ENCODE measurements around the gene TEK.
"Not testable (repeated sequence)": the region's sequence is repeated elsewhere in the genome, so short reads cannot be mapped to it uniquely, and the experiment has no call there.

The TEK gene

DNA sequence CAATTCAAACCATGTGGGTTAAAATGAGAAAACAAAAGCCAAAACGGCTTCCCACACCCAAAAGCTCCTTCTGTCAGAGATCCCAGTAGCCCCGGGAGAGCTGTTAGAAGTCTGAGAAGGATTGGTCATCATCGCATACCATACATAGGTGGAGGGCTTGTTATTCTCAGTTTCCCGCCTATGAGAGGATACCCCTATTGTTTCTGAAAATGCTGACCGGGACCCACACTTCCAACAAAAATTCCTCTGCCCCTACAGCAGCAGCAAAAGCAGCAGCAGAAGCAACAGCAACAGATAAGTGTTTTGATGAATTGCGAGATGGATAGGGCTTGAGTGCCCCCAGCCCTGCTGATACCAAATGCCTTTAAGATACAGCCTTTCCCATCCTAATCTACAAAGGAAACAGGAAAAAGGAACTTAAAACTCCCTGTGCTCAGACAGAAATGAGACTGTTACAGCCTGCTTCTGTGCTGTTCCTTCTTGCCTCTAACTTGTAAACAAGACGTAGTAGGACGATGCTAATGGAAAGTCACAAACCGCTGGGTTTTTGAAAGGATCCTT, at the start of gene TEK:
TSS of gene TEK (plus strand) at position 245 of the 561 bp plus-strand sequence. CDS start 366 bp downstream, outside the sequence.
- Mint-ChIP-seq H3K27ac (no peak within 1 kb of the TSS), H3K4me3 (no peak within 1 kb of the TSS), H3K9me3 (peaks cover 0 to 2% of the 10 kb centered on the region in 2 donors), H3K4me1 (no peaks in the 10 kb centered on the region), H3K36me3 (no peaks in the 10 kb centered on the region), H3K27me3 (no peaks in the 10 kb centered on the region)
- DNase-seq = no peak
- ATAC-seq (replicated peaks) = no peak

DNA sequence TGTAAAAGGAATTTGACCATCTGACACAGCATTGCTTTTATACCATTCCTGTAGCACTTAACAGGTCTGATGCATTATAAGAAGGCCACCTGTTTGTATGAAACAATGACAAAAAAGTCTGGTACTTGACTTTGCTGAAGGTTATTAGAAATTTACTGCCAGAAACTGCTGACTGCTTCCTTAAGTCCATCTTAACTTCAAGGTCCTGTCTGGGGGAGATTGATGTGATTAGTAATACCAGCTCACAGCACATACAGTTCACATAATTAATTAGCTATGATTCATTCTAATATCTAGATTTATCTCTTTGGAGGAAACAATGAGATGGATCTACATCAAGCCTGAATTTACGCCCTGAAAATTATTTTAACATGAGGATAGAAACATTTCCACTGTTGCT, 49.6 kb upstream of the TEK start:
- H3K27ac Mint-ChIP-seq = no peak overlapping the region
- DNase-seq = no peak
- H3K27me3 Mint-ChIP-seq = no peaks in the 10 kb centered on the region
- H3K36me3 Mint-ChIP-seq = peaks cover 5 to 13% of the 10 kb centered on the region in 2 donors
- H3K9me3 Mint-ChIP-seq = no peaks in the 10 kb centered on the region
- no peak for ATAC-seq (replicated peaks)
- H3K4me1 Mint-ChIP-seq = no peaks in the 10 kb centered on the region
- no peak overlapping the region for H3K4me3 Mint-ChIP-seq

DNA sequence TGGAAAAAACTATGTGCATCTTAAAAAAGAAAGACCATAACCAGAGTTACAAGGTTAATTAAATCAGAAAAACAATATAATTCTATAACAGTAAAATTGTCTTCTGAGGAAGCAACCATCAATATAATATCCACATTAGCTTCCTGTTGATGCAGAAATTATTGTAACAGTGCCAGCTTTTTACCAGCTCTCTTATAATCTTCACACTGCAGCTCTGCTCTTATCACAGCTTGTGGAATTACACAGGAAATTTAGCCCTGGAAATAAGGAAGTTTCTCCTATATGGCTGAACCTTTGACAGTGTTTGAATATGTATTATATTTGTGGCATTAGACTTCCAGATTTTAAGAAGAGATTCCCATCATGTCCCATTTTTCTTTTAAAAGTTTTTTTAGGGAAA, 49.1 kb upstream of the TEK start:
- no peak for DNase-seq
- no peaks in the 10 kb centered on the region for H3K27me3 Mint-ChIP-seq

GRCh38 chr9:27065288-27065687, 43.7 kb upstream of the TEK start:
- DNase-seq (no peak), ATAC-seq (replicated peaks) (no peak)
- Mint-ChIP-seq H3K27me3 (no peaks in the 10 kb centered on the region), H3K4me3 (no peak overlapping the region), H3K9me3 (peaks cover 0 to 2% of the 10 kb centered on the region in 2 donors), H3K27ac (no peak overlapping the region), H3K36me3 (peaks cover 2 to 3% of the 10 kb centered on the region in 2 donors), H3K4me1 (no peaks in the 10 kb centered on the region)

More for the DNA sequence above, 49.1 kb upstream of the TEK start:
- Mint-ChIP-seq H3K9me3 (no peaks in the 10 kb centered on the region), H3K4me3 (no peak overlapping the region), H3K27ac (no peak overlapping the region), H3K36me3 (peaks cover 2 to 13% of the 10 kb centered on the region in 2 donors), H3K4me1 (no peaks in the 10 kb centered on the region)
- ATAC-seq (replicated peaks) = no peak

- no peak for DNase-seq
- Mint-ChIP-seq H3K4me1 (no peaks in the 10 kb centered on the region), H3K4me3 (no peak overlapping the region), H3K36me3 (peaks cover 9 to 12% of the 10 kb centered on the region in 2 donors), H3K9me3 (peaks cover 0 to under 1% of the 10 kb centered on the region in 2 donors), H3K27ac (no peak overlapping the region), H3K27me3 (no peaks in the 10 kb centered on the region)
- ATAC-seq (replicated peaks) = peak in 1 of 2 donors; percentile 16
These were observed 34.9 kb upstream of the TEK start for GRCh38 chr9:27073841-27074728.

DNA sequence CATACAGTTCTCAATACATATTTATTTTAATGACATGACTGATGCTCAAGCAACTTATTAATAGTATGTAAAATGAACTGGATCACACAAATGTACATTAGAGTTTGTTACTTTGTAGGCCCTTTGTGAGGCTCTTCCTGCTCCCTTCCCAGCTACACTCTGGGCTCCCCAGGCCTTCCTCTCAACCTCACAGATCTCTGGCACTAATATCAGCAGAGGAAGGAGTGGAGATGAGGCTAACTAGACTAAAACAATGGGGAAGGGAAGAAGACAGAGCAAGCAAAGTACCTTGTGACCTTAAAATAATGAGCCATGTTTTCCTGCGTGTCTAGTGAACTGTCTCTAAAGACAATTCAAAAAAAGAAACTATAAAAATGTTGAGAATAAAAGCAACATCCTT, 30.3 kb upstream of the TEK start:
- Mint-ChIP-seq H3K36me3 (peaks cover 4 to 5% of the 10 kb centered on the region in 2 donors), H3K4me3 (no peak overlapping the region), H3K27me3 (no peaks in the 10 kb centered on the region), H3K4me1 (no peaks in the 10 kb centered on the region), H3K9me3 (no peaks in the 10 kb centered on the region), H3K27ac (peak overlapping the region; percentile 15)
- DNase-seq (no peak), ATAC-seq (replicated peaks) (no peak)

DNA sequence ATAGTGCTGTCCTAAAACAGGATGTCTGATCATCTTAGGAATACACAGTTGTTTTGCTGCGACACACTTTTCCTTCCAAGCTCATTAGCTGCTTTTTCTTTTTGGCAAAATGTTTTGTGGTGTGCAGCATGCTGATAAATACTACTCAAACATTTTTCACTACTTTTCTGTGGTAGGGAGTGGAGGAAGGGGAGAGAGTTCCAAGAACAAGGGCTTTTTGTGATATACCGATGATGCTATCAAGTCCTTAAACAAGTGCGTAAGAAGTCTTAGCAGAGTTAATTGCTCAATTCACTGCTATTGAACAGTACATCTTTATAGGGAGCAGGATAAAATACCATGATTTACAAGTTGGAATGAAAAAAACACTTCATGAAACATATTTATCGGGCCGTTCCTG, 23.6 kb upstream of the TEK start:
- H3K27me3 Mint-ChIP-seq = no peaks in the 10 kb centered on the region
- no peaks in the 10 kb centered on the region for H3K4me1 Mint-ChIP-seq
- no peaks in the 10 kb centered on the region for H3K9me3 Mint-ChIP-seq
- no peaks in the 10 kb centered on the region for H3K36me3 Mint-ChIP-seq
- DNase-seq = no peak
- H3K4me3 Mint-ChIP-seq = no peak overlapping the region
- ATAC-seq (replicated peaks) = no peak
- H3K27ac Mint-ChIP-seq = no peak overlapping the region

DNA sequence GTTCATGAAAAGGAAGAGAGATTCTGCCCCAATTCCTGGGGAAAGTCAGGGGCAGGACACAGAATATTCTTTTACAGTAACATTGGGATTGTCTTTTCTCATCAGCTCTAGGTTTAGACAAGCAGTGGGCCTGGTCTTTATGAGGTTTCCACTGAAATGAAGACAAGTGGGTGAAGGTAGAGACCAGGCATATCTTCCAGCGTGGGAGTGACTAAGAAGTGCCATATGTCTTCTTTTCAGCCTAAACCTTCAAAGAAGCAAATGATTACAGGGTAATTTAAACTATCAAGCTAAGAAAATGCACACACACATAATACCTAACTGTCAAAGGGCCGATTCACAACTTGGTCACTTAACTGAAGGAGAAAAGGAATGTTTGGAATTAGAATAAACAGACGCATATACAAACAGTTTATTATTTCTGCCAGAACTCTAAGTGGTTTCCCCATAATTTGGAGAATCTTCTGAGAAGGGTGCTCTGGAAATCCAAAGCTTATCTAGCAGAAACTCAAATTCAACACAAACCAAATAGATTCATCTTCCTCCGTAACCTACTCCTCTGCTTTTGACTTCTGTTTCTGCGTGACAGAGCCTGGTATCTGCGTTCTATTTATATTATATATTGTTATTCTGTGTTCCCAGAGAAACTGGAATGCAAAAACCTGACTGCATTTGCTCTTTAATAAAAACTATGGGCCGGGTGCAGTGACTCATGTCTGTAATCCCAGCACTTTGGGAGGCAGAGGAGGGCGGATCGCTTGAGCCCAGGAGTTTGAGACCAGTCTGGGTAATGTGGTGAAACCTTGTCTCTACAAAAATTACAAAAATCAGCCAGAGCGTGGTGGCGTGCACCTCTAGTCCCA, 22.0 kb upstream of the TEK start:
- no peak for ATAC-seq (replicated peaks)
- no peak for DNase-seq
- Mint-ChIP-seq H3K4me3 (no peak overlapping the region), H3K27me3 (no peaks in the 10 kb centered on the region), H3K9me3 (no peaks in the 10 kb centered on the region), H3K36me3 (no peaks in the 10 kb centered on the region), H3K4me1 (no peaks in the 10 kb centered on the region), H3K27ac (no peak overlapping the region)

GRCh38 chr9:27088981-27089380, 20.0 kb upstream of the TEK start:
- Mint-ChIP-seq H3K4me1 (peaks cover 0 to 5% of the 10 kb centered on the region in 2 donors), H3K27me3 (peaks cover 0 to 7% of the 10 kb centered on the region in 2 donors), H3K9me3 (no peaks in the 10 kb centered on the region), H3K27ac (no peak overlapping the region), H3K4me3 (no peak overlapping the region), H3K36me3 (no peaks in the 10 kb centered on the region)
- ATAC-seq (replicated peaks) (no peak), DNase-seq (no peak)

GRCh38 chr9:27089706-27090105, 19.3 kb upstream of the TEK start:
- no peak for ATAC-seq (replicated peaks)
- H3K27ac Mint-ChIP-seq = no peak overlapping the region

DNA sequence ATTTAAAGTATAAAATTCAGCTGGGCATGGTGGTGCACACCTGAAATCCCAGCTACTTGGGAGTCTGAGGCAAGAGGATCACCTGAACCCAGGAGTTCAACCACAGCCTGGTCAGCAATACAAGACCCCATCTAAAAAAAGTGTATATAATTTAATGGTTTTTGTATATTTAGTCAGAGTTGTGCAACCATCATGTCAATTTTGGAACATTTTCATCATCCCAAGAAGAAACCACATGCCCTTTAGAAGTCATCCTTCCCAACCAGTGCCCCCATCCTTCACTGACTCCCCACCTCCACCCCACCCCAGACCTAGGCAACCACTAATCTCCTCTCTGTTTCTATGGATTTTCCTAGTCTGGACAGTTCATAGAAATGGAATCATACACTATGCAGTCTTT, 18.8 kb upstream of the TEK start:
- H3K27ac Mint-ChIP-seq = no peak overlapping the region
- no peaks in the 10 kb centered on the region for H3K9me3 Mint-ChIP-seq
- ATAC-seq (replicated peaks) (no peak), DNase-seq (no peak)
- H3K4me3 Mint-ChIP-seq = no peak overlapping the region
- peaks cover 0 to 5% of the 10 kb centered on the region in 2 donors for H3K4me1 Mint-ChIP-seq
- H3K27me3 Mint-ChIP-seq = peaks cover 5 to 7% of the 10 kb centered on the region in 2 donors
- H3K36me3 Mint-ChIP-seq = no peaks in the 10 kb centered on the region

More at GRCh38 chr9:27089706-27090105, 19.3 kb upstream of the TEK start:
- DNase-seq = no peak
- peaks cover 0 to 5% of the 10 kb centered on the region in 2 donors for H3K4me1 Mint-ChIP-seq
- peaks cover 4 to 7% of the 10 kb centered on the region in 2 donors for H3K27me3 Mint-ChIP-seq
- H3K9me3 Mint-ChIP-seq = no peaks in the 10 kb centered on the region
- H3K4me3 Mint-ChIP-seq = no peak overlapping the region
- no peaks in the 10 kb centered on the region for H3K36me3 Mint-ChIP-seq

GRCh38 chr9:27090711-27091110, 18.3 kb upstream of the TEK start:
- DNase-seq (no peak), ATAC-seq (replicated peaks) (no peak)
- no peak overlapping the region for H3K4me3 Mint-ChIP-seq
- no peak overlapping the region for H3K27ac Mint-ChIP-seq
- peaks cover 5 to 7% of the 10 kb centered on the region in 2 donors for H3K27me3 Mint-ChIP-seq
- no peaks in the 10 kb centered on the region for H3K36me3 Mint-ChIP-seq
- H3K9me3 Mint-ChIP-seq = no peaks in the 10 kb centered on the region
- peaks cover 0 to 5% of the 10 kb centered on the region in 2 donors for H3K4me1 Mint-ChIP-seq

DNA sequence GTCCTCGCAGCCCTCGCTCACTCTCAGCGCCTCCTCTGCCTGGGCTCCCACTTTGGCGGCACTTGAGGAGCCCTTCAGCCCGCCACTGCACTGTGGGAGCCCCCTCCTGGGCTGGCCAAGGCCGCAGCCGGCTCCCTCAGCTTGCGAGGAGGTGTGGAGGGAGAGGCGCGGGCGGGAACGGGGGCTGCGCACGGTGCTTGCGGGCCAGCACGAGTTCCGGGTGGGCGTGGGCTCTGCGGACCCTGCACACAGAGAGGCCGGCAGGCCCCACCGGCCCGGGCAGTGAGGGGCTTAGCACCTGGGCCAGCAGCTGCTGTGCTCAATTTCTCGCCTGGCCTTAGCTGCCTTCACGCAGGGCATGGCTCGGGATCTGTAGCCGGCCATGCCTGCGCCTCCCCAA, 16.5 kb upstream of the TEK start:
- H3K4me1 Mint-ChIP-seq; H3K36me3 Mint-ChIP-seq; H3K27ac Mint-ChIP-seq; H3K4me3 Mint-ChIP-seq; DNase-seq; ATAC-seq (replicated peaks); H3K9me3 Mint-ChIP-seq; H3K27me3 Mint-ChIP-seq: not testable (repeated sequence)

DNA sequence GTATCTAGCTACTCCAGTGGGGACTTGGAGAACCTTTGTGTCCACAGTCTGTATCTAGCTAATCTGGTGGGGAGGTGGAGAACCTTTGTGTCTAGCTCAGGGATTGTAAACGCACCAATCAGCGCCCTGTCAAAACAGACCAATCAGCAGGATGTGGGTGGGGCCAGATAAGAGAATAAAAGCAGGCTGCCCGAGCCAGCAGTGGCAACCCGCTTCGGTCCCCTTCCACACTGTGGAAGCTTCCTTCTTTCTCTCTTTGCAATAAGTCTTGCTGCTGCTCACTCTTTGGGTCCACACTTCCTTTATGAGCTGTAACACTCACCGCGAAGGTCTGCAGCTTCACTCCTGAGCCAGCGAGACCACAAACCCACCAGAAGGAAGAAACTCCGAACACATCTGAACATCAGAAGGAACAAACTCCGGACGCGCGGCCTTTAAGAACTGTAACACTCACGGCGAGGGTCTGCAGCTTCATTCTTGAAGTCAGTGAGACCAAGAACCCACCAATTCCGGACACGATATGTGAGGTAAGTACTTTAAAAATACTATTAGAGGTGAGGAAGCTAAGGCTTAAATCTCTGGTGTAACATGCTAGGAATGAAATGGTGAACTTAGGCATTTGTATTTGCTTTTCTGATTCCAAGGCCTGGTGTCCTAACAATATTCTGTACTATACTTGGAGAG, 15.5 kb upstream of the TEK start:
- not testable (repeated sequence) for H3K36me3 Mint-ChIP-seq; ATAC-seq (replicated peaks); H3K9me3 Mint-ChIP-seq; H3K4me3 Mint-ChIP-seq; H3K27ac Mint-ChIP-seq; H3K4me1 Mint-ChIP-seq; DNase-seq; H3K27me3 Mint-ChIP-seq

Data from stimulated activated naive B cell treated with anti-CD40 and anti-IgM and Interleukin-4, amounts not matched to agents 10 μg/mL and 1 μg/mL and 100 μg/mL, for 72 hours (primary cell).